Measurements from ENCODE around the gene PGD. TPM values are rescaled to one million over a fixed set of nuclear protein-coding genes. Genes with fewer than 3 reads are reported as not detected.
"Not testable (repeated sequence)": the region's sequence is repeated elsewhere in the genome, so short reads cannot be mapped to it uniquely, and the experiment has no call there.

Gene PGD
- total RNA-seq, 1 donor from 2014 or later: 213 TPM

- H3K4me3 ChIP-seq: no peak overlapping the region
- intact Hi-C loops (cut with DNase I): no loop called here
- no peak overlapping the region for H3K27ac ChIP-seq
- TF ChIP-seq CTCF (IDR thresholded peaks at IDR 0.05): no peak
- H3K4me1 ChIP-seq: no peaks in the 10 kb centered on the region
- H3K9me3 ChIP-seq: no peaks in the 10 kb centered on the region
- peaks cover 95% of the 10 kb centered on the region for H3K36me3 ChIP-seq
- no peak for DNase-seq
- no peak for ATAC-seq
- H3K27me3 ChIP-seq (ENCODE audit: low read depth): no peaks in the 10 kb centered on the region
Measured at GRCh38 chr1:10368194-10368593, 30.7 kb upstream of the PGD start.

GRCh38 chr1:10374442-10374860 lies 24.4 kb upstream of the PGD start:
- DNase-seq (no peak), ATAC-seq (no peak)
- no peak for TF ChIP-seq CTCF (IDR thresholded peaks at IDR 0.05)
- intact Hi-C loops (cut with DNase I): loop anchor here (10.0 kb wide), 1 partner anchor 50 kb away; no protein-coding TSS in a partner anchor
- Histone ChIP-seq H3K27ac (no peak overlapping the region), H3K27me3 (ENCODE audit: low read depth) (no peaks in the 10 kb centered on the region), H3K4me1 (peaks cover 11% of the 10 kb centered on the region), H3K36me3 (peaks cover 84% of the 10 kb centered on the region), H3K4me3 (no peak overlapping the region), H3K9me3 (no peaks in the 10 kb centered on the region)

GRCh38 chr1:10377365-10378029 lies 21.4 kb upstream of the PGD start:
- intact Hi-C loops (cut with DNase I): loop anchor here (10.0 kb wide), 1 partner anchor 47 kb away; no protein-coding TSS in a partner anchor
- DNase-seq: peak; percentile 78
- Histone ChIP-seq H3K4me1 (peaks cover 11% of the 10 kb centered on the region), H3K36me3 (peaks cover 55% of the 10 kb centered on the region), H3K27ac (peak overlapping the region; percentile 42)
- H3K27me3 ChIP-seq (ENCODE audit: low read depth); H3K4me3 ChIP-seq; H3K9me3 ChIP-seq: not testable (repeated sequence)
- peak; percentile 69 for TF ChIP-seq CTCF (IDR thresholded peaks at IDR 0.05)
- ATAC-seq: peak; percentile 90

- no peaks in the 10 kb centered on the region for H3K27me3 ChIP-seq (ENCODE audit: low read depth)
- intact Hi-C loops (cut with DNase I): loop anchor here (10.0 kb wide), 1 partner anchor 47 kb away; no protein-coding TSS in a partner anchor
- ATAC-seq (peak; percentile 80 to 84), DNase-seq (peak; percentile 86)
- TF ChIP-seq CTCF (IDR thresholded peaks at IDR 0.05): no peak
- peaks cover 49% of the 10 kb centered on the region for H3K36me3 ChIP-seq
- H3K27ac ChIP-seq: peak overlapping the region; percentile 42
- peaks cover 11% of the 10 kb centered on the region for H3K4me1 ChIP-seq
- H3K9me3 ChIP-seq: no peaks in the 10 kb centered on the region
- no peak overlapping the region for H3K4me3 ChIP-seq
Measured at GRCh38 chr1:10378081-10378841, 20.6 kb upstream of the PGD start.

- H3K27me3 ChIP-seq (ENCODE audit: low read depth): no peaks in the 10 kb centered on the region
- intact Hi-C loops (cut with DNase I): loop anchor here (10.0 kb wide), 1 partner anchor 46 kb away; no protein-coding TSS in a partner anchor
- DNase-seq (no peak), ATAC-seq (no peak)
- peaks cover 40% of the 10 kb centered on the region for H3K36me3 ChIP-seq
- H3K4me3 ChIP-seq: no peak overlapping the region
- TF ChIP-seq CTCF (IDR thresholded peaks at IDR 0.05): no peak
- H3K4me1 ChIP-seq: peaks cover 11% of the 10 kb centered on the region
- H3K27ac ChIP-seq: no peak overlapping the region
- H3K9me3 ChIP-seq: no peaks in the 10 kb centered on the region
Measured at GRCh38 chr1:10379101-10379620, 19.7 kb upstream of the PGD start.
